HG02885 (cell line): ENCODE results near the gene PCLAF.
"Not testable (repeated sequence)": the region's sequence is repeated elsewhere in the genome, so short reads cannot be mapped to it uniquely, and the experiment has no call there.

Experiments used
- ATAC-seq: cut with Tn5 transposase; IDR thresholded peaks from one replicate; pipeline ENCODE4 v1.9.1; 2021; ENCODE audit warnings: mild to moderate bottlenecking; ENCODE audit not compliant: unreplicated experiment, poor library complexity

The PCLAF gene

DNA sequence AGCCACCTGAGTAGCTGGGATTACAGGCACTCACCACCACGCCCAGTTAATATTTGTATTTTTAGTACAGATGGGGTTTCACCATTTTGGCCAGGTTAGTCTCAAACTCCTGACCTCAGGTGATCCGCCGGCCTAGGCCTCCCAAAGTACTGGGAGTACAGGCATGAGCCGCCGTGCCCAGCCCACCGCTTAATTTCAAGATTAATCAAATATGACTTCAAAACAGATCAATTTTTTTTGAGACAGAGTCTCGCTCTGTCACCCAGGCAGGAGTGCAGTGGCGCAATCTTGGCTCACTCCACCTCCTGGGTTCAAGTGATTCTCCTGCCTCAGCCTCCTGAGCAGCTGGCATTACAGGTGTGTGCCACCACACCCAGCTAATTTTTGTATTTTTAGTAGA, 9.9 kb downstream of the PCLAF start:
- not testable (repeated sequence) for ATAC-seq

DNA sequence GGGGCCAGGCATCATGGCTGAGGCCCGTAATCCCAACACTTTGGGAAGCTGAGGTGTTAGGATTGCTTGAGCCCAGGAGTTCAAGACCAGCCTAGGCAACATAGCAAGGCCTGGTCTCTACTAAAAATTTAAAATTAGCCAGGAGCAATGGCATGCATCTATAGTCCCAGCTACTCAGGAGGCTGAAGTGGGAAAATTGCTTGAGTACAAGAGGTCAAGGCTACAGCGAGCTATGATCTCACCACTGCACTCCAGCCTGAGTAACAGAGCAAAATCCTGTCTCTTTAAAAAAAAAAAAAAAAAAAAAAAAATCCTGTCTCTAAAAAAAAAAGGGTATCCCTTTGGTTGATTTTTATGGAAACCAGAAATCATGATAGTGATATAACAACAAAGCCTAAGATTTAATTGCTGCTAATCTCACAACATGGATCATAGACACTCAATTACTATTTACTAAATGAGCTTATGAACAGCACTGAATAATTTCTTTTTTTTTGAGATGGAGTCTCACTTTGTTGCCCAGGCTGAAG, 12.1 kb downstream of the PCLAF start:
- ATAC-seq: no peak

DNA sequence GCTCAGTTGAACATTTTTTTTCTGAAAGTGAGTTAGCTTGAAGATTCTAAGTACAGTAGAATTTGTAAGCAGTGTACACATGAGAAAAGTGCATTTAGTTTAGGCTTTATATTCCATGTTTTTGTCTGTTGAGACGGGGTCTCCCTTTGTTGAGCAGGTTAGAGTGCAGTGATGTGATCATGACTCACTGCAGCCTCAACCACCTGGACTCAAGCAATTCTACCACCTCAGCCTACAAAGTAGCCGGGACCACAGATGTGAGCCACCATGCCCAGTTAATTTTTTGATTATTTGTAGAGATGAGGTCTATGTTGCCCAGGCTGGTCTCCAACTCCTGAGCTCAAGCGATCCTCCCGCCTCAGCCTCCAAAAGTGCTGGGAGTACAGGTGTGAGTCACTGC, 20.0 kb downstream of the PCLAF start:
- no peak for ATAC-seq

DNA sequence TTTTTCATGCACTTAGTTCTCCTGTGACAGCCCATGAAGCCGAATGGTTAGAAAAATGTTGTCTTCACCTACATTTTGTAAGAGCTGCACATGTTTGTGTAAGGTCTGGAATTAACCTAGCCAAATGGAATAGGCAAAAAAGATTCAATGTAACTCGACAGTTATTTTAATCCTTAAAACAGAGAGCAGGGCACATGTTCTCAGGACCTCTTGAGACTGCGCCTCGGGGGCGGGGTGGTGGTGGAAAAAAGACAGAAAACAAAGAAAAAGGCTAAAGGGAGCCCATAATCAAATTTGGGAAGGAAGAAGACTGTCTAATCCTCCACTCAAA, 24.6 kb downstream of the PCLAF start:
- no peak for ATAC-seq

DNA sequence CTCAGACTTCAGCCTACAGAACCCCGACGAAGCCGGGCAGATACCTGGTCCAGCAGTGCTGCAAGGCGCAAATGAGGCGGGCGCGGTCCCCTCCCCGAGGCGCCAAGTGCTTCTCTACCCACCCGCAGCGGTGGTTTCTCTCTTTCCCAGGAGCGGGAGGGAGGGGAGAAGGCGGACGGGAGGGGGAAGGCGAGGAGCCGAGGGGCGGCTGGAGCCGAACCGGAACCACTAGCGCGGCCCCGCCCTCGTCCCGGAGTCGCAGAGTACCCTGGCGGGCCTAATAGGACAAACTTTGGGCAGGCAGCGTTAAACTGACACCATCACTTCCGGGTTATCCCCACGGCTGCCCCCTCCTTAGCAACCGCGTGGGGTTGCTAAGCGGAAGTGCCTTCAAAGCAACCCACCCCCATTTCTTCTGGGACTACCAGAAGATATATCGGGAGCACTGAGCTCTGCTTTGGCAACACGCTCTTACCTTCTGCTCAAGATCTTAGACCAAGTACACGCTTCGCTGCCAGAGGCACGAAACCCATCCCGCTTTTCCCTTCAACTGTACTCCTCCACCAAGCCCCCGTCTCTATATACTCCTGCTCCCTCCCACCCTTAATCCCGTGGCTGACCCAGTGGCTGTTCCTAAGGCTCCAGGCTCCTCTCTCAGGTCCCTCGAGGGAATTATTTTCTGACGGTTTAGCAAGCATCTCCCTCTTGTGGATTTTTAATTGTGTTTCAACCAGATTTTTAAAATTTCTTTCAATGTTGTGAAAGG, 25.1 kb downstream of the PCLAF start, which contains the start of gene CSNK1G1:
Gene CSNK1G1 (minus strand): TSS at position 230 of the 766 bp plus-strand sequence. CDS start 55,674 bp downstream, outside the sequence.
- peak; percentile 95 for ATAC-seq

DNA sequence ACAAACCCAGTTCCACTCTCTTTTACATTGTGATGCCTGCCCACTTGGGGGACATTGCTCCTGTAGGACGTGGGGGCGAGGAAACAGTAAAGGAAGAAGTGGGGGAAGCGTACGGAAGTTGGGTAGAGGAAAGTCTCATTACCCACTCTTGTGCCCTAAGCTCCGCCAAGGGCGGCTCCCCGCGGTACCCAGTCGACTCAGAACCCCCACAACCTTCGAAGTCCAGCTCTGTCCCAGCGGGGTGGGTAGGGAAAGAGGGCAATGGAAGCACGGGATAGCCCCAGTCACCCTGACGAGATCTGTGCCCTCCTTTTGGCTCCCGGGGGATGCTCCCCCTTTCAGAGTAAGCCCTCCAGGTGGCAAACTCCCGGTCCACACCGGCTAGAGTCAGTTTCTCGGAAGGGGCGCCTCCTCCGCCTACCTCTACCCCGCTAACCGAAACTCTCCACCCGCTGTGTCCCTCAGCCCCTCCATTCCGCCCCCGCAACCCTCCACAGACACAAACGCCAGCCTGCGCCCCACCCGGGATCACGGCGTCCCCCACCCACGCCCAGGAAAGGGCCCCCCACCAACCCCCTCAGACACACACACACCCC, 25.8 kb downstream of the PCLAF start:
- ATAC-seq: peak; percentile 25

DNA sequence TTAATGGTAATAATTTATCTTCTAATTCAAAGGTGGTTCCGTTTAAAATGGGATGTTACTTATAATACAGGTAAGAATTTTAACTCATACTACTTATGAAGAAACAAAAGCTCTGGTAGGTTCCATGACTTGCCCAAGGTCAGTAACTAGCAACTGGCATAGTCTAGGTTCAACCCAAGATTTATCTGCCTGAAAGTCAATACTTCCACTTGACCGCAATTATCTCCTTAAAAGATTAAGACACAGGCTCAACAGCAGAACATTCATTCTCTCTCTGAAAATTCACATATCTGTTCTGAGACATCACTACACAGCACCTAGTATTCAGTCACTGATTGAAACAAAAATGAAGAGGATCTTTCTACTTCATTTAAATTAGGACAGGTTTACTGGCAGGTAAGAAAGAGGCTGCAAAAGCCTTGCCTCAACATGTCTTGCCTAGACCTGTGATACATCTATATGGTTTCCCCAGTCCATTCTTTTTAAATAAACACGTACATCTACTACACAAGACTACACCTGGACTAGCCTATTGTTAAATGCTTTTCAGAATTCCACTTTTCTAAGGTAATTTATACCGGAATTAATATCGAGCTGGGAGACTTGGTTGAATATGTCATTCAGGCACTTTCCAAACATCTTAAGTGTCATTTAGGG, 26.4 kb downstream of the PCLAF start:
- ATAC-seq: no peak

DNA sequence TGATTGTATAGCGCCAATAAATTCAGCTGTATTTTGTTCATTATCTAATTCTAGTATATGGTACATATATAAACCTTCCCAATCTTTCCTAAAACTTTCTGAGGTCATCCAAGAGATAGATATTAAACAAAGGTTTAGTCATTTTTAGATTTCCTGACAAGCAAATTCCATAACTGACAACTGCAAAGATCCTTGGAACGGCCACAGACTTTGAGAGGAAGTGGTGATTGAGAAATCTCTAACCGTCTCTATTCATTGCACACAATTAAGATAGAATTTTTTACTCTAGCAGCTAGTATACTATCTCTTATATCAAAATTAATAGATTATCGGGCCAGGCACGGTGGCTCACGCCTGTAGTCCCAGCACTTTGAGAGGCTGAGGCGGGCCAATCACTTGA, 30.0 kb downstream of the PCLAF start:
- no peak for ATAC-seq

DNA sequence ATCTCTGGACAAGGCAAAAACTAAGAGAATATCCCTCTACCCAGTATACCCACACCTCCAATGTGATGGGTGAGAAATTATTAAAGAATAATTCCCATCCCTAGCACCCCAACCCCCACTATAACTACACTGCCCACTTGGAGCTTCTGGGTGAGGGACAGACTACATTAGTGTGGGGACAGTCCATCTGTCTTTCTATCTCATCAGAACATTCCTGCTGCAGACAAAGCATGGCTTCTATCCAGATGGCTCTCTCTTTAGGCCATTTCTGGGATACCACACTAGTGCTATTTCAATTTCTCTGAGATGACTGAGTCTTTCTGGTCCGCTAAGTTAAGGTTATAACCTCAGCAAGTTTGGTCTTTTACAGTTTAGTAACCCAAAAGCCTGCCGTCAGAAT, 31.9 kb downstream of the PCLAF start:
- ATAC-seq: no peak

DNA sequence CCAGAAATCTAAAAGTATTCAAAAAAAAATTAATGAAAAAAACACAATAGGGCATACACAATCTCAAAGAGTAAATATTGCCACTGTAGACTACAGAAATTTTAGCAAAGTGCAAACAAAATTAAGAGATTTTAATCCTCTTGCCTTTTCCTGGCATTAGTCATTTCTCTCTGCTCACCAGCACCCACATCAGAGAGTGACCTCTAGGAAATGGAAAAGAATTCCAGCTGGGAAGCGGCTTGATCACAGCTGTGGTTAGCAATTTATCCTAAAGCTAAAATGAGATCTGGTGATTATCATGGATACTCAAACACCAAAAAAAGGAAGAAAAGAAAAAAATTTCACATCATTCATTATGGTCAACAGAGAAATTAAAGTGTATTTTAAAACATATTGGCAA, 32.8 kb downstream of the PCLAF start:
- ATAC-seq: no peak

DNA sequence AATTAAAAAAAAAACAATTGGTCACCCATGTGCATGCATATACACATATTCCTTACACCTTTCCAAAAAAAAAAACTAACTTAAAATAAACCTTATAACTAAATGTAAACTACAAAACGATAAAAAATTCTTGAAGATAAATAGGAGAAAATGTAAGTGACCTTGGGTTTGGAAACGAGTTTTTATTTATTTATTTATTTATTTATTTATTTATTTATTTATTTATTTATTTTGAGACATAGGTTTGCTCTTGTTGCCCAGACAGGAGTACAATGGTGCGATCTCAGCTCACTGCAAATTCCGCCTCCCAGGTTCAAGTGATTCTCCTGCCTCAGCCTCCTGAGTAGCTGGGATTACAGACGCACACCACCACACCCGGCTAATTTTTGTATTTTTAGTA, 35.0 kb downstream of the PCLAF start:
- not testable (repeated sequence) for ATAC-seq

DNA sequence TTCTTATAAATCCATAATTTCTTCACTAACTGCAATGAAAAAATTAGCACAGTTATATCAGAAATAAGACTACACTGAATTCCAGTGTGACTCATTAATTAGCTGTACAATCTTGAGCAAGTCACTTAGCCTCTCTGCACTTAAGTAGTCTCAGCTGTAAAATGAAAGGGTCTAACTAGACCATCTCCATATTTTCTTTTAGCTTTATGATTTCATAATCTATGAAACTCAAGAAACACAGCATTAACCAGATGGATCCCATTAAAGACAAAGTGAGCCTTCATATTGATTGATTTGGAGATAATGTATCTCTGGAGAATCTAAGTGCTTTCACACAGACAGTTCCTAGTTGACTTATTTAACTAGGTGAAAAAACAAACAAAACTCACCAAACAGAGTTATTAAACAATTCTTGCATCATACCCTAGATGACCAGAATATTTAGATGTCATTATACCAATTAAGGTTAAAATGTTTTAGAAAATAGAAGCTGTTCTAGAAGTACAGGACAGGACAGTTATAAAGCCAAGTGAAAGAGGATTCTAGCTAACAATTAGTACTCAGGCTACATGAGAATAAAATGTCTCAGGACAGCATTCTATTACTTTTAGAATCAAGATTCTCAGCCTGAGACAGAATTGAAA, 36.5 kb downstream of the PCLAF start:
- no peak for ATAC-seq

DNA sequence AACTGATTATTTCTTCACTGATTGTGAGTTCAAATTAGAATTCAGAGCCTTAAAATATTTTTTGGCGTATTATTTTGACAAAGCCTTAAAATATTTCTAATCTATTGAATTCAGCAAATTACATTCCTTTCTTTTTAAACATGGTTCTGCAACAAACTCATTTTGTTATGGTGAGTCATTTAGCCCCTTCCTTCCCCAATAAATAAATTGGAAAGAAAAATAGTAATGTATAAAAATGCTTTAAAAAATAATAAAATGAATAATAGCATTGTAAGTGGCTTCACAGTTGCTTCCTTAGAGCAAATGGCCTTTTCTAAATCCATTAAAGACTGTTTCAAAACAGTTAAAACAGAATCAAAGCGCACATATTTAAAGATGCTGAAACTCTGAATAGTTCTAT, 37.4 kb downstream of the PCLAF start:
- ATAC-seq: no peak

DNA sequence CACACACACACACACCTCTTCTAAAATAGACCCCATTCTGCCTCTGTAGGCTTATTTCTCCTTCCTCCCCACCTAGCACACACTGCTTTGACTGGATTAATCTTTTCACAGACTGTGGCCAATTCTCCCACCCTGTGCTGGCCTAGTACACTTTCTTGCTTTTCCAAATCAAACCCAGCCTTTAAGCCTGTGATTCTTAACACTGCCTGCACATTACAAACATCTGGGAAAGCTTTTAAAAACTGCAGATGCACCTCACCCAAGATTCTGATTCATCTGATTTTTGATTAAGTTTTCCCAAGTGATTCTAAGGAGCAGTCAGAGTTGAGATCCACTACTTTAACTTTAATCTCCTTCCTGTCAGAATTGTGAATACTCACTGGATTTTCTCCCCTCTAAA, 38.0 kb downstream of the PCLAF start:
- ATAC-seq: no peak

DNA sequence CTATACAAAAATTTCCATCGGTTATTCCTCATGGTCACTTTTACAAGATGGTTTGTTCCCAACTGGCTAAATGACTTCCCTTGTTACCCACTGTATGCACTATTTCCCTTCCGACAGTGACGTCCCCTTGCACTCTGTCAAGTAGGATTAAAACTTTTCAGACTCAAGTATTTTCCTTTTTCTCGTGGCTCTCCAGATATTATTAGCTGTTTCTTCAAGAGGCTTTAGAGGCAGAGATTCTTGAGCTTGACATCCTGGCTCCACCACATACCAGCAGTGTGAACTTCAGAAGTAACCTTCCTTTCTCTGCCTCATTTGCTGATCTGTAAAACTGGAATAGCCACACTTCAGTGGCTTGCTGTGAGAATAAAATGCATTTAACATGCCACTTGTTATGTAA, 39.3 kb downstream of the PCLAF start:
- ATAC-seq: no peak

DNA sequence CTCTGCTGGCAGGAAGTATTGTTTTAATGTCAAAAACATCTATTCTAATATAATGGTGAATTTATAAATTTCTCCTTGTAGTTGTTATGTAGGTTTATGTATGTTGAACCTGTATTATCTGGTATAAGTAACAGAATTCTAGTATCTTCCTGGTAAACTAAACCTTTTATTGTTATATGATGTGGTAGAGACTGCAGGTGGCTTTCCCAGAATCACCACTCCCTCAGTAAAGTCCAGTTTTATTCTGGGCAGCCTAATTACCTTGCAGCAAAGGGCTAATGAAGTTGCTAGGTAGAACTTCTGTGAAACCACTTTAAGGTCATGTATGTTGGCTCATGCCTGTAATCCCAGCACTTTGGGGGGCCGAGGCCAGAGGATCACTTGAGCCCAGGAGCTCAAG, 40.9 kb downstream of the PCLAF start:
- no peak for ATAC-seq

DNA sequence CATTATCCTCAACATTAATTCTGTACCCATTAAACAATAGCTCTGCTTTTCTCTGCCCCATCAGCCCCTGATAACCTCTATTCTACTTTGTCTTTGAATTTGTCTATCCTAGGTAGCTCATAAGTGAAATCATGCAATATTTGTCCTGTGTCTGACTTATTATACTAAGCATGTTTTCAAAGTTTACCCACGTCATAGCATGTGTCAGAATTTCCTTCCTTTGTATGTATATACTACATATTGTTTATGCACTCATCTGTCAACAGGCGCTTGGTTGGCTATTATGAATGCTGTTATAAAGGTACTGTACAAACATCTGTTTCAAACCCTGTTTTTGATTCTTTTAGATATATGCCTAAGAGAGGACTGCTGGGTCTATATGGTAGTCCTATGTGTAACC, 43.5 kb downstream of the PCLAF start:
- ATAC-seq: no peak

DNA sequence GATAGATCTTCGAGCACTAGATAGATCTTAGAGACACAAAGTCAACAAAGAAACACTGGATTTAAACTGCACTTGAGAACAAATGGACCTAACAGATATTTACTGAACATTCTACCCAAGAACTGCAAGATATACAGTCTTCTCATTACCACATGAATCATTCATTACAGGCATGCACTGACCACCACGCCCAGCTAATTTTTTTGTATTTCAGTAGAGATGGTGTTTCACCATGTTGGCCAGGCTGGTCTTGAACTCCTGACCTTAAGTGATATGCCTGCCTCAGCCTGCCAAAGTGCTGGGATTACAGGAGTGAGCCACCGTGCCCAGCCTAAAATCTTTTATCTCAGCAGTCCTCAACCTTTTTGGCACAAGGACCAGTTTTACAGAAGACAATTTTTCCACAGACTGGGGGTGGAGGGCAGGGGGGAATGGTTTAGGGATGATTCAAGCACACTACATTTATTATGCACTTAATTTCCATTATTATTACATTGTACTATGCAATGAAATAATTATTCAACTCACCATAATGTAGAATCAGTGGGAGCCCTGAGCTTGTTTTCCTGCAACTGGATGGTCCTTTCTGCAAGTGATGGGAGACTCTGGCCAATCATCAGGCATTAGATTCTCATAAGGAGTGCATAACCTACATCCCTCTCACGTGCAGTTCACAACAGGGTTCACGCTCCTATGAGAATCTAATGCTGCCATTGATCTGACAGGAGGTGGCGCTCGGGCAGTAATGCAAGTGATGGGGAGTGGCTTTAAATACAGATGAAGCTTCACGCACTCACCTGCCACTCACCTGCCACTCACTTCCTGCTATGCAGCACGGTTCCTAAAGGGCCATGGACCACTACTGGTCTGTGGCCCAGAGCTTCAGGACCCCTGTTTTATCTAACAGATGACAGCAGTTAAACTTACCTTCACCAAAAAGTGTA, 47.0 kb downstream of the PCLAF start:
- no peak for ATAC-seq

DNA sequence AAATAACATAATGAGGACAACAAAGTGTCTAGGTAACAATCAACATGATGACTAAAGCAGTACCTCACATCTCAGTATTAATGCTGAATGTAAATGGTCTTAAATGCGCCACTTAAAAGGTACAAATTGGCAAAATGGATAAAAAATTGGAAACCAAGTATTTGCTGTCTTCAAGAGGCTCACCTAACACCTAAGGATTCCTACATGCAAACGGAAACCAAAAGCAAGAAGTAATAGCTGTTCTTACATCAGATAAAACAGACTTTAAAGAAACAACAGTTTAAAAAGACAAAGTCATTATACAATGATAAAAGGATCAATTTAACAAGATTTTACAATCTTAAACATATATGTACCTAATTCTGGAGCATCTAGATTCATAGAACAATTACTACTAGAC, 47.7 kb downstream of the PCLAF start:
- no peak for ATAC-seq

DNA sequence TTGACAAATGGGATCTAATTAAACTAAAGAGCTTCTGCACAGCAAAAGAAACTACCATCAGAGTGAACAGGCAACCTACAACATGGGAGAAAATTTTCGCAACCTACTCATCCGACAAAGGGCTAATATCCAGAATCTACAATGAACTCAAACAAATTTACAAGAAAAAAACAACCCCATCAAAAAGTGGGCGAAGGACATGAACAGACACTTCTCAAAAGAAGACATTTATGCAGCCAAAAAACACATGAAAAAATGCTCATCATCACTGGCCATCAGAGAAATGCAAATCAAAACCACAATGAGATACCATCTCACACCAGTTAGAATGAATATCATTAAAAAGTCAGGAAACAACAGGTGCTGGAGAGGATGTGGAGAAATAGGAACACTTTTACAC, 49.6 kb downstream of the PCLAF start:
- ATAC-seq: not testable (repeated sequence)
